Measurements from ENCODE around the gene CD47.

DNA sequence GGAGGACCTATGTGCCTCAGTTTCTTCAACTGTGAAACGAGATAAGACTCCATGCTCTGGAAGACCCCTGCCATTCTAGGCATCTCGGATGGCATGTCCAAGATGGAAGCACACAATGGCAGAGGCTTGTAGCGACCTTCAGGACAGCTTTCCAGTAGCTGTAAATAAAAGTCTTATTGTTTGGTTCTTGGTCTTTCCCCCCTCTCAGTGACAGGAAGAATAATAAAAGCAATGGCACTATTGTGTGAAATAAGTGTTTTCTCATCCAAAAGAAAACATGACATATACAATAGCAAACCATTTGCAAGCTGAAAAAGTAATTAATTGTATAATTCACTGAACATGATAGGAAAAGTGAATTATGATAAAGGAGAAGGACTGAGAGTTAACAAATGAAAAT lies 32.5 kb upstream of the CD47 start:
- TF ChIP-seq CTCF (IDR thresholded peaks at IDR 0.05): no peak
- TF ChIP-seq, protein P1, sequence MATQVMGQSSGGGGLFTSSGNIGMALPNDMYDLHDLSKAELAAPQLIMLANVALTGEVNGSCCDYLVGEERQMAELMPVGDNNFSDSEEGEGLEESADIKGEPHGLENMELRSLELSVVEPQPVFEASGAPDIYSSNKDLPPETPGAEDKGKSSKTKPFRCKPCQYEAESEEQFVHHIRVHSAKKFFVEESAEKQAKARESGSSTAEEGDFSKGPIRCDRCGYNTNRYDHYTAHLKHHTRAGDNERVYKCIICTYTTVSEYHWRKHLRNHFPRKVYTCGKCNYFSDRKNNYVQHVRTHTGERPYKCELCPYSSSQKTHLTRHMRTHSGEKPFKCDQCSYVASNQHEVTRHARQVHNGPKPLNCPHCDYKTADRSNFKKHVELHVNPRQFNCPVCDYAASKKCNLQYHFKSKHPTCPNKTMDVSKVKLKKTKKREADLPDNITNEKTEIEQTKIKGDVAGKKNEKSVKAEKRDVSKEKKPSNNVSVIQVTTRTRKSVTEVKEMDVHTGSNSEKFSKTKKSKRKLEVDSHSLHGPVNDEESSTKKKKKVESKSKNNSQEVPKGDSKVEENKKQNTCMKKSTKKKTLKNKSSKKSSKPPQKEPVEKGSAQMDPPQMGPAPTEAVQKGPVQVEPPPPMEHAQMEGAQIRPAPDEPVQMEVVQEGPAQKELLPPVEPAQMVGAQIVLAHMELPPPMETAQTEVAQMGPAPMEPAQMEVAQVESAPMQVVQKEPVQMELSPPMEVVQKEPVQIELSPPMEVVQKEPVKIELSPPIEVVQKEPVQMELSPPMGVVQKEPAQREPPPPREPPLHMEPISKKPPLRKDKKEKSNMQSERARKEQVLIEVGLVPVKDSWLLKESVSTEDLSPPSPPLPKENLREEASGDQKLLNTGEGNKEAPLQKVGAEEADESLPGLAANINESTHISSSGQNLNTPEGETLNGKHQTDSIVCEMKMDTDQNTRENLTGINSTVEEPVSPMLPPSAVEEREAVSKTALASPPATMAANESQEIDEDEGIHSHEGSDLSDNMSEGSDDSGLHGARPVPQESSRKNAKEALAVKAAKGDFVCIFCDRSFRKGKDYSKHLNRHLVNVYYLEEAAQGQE (IDR thresholded peaks at IDR 0.05; ENCODE audit: insufficient read depth in 1 of 2, low read depth in 2 of 2, low read length in 1 of 2): no peak

Data from Panc1 (cell line).